MM.1S (cell line): ENCODE measurements around the gene CCDC196.

Source experiments
- DNase-seq: peaks from one replicate; pipeline ENCODE4 v3.0.0-alpha.2; 2015
- H2AFZ ChIP-seq: fragments of 300-600 bp; sonication (generic); 2 replicates; pipeline ENCODE4 v1.6.0; 2016; ENCODE audit warnings: antibody characterized with exemption, low read length
- H3F3A ChIP-seq: fragments of 300-600 bp; sonication (generic); 2 replicates; pipeline ENCODE4 v1.6.1; 2016; ENCODE audit warnings: mild to moderate bottlenecking, antibody characterized with exemption, low read length, moderate library complexity, mixed read lengths; ENCODE audit not compliant: insufficient read depth
- H3K27ac ChIP-seq: fragments of 300-600 bp; sonication (generic); 2 replicates; pipeline ENCODE4 v1.5.1; 2016; ENCODE audit warnings: mild to moderate bottlenecking, low read length
- H3K27me3 ChIP-seq: fragments of 300-600 bp; sonication (generic); replicated peaks from 2 replicates; pipeline ENCODE4 v1.6.0; 2016; ENCODE audit warnings: low read length; ENCODE audit not compliant: insufficient read depth
- H3K36me3 ChIP-seq: fragments of 300-600 bp; sonication (generic); replicated peaks from 2 replicates; pipeline ENCODE4 v1.6.1; 2016; ENCODE audit warnings: mild to moderate bottlenecking, low read length, mixed read lengths; ENCODE audit not compliant: insufficient read depth
- H3K4me1 ChIP-seq: fragments of 300-600 bp; sonication (generic); 2 replicates; pipeline ENCODE4 v1.6.1; 2016; ENCODE audit warnings: low read length, mixed read lengths
- H3K4me2 ChIP-seq: fragments of 300-600 bp; sonication (generic); 2 replicates; pipeline ENCODE4 v1.6.0; 2016; ENCODE audit warnings: low read depth, low read length
- H3K4me3 ChIP-seq: fragments of 300-600 bp; sonication (generic); 2 replicates; pipeline ENCODE4 v1.5.1; 2016; ENCODE audit warnings: low read length, mixed read lengths
- H3K79me2 ChIP-seq: fragments of 300-600 bp; sonication (generic); 2 replicates; pipeline ENCODE4 v1.6.1; 2016; ENCODE audit warnings: mixed run types, low read length, mixed read lengths
- H3K9ac ChIP-seq: fragments of 300-600 bp; sonication (generic); 2 replicates; pipeline ENCODE4 v1.6.1; 2016; ENCODE audit warnings: low read length, mixed read lengths
- H3K9me2 ChIP-seq: fragments of 300-600 bp; sonication (generic); replicated peaks from 2 replicates; pipeline ENCODE4 v1.6.1; 2016; ENCODE audit warnings: mild to moderate bottlenecking, low read length, mixed read lengths; ENCODE audit not compliant: insufficient read depth
- H3K9me3 ChIP-seq: fragments of 300-600 bp; sonication (generic); replicated peaks from 2 replicates; pipeline ENCODE4 v1.6.1; 2016; ENCODE audit warnings: mild to moderate bottlenecking, low read length, mixed read lengths; ENCODE audit not compliant: insufficient read depth
- H4K20me1 ChIP-seq: fragments of 300-600 bp; sonication (generic); 2 replicates; pipeline ENCODE4 v1.6.1; 2016; ENCODE audit warnings: mild to moderate bottlenecking, low read length, moderate library complexity, mixed read lengths; ENCODE audit not compliant: insufficient read depth
- EZH2 ChIP-seq: fragments of 300-600 bp; sonication (generic); optimal IDR thresholded peaks from 2 replicates; pipeline ENCODE3; 2017; ENCODE audit warnings: low read depth, mild to moderate bottlenecking, antibody characterized with exemption, low read length, mixed read lengths
- EZH2phosphoT487 ChIP-seq: fragments of 300-600 bp; sonication (generic); IDR thresholded peaks from 2 replicates; pipeline ENCODE4 v1.6.1; 2018; ENCODE audit warnings: antibody characterized with exemption, low read length
- TF ChIP-seq, protein P1 (sequence below): fragments of 300-600 bp; sonication (generic); IDR thresholded peaks from 2 replicates; pipeline ENCODE4 v1.5.1; 2016; ENCODE audit warnings: antibody characterized with exemption, low read length, mixed read lengths

CCDC196 gene

GRCh38 chr14:66493750-66494149 is 7.6 kb downstream of the CCDC196 start:
- H3K9me2 ChIP-seq = no peaks in the 10 kb centered on the region

GRCh38 chr14:66495218-66496098 is 9.3 kb downstream of the CCDC196 start:
- peak; percentile 53 for DNase-seq
- no peak overlapping the region for H3K9ac ChIP-seq

More at GRCh38 chr14:66493750-66494149, 7.6 kb downstream of the CCDC196 start:
- Histone ChIP-seq H3K79me2 (no peaks in the 10 kb centered on the region), H3K4me3 (no peak overlapping the region), H3K4me2 (no peak overlapping the region), H2AFZ (no peak overlapping the region), H4K20me1 (no peaks in the 10 kb centered on the region), H3F3A (no peaks in the 10 kb centered on the region), H3K4me1 (no peaks in the 10 kb centered on the region), H3K27me3 (no peaks in the 10 kb centered on the region), H3K9ac (no peak overlapping the region), H3K9me3 (no peaks in the 10 kb centered on the region), H3K27ac (no peak overlapping the region), H3K36me3 (no peaks in the 10 kb centered on the region)
- no peak for DNase-seq
- TF ChIP-seq EZH2phosphoT487 = no peak
- TF ChIP-seq EZH2 = no peak
- TF ChIP-seq, protein P1, sequence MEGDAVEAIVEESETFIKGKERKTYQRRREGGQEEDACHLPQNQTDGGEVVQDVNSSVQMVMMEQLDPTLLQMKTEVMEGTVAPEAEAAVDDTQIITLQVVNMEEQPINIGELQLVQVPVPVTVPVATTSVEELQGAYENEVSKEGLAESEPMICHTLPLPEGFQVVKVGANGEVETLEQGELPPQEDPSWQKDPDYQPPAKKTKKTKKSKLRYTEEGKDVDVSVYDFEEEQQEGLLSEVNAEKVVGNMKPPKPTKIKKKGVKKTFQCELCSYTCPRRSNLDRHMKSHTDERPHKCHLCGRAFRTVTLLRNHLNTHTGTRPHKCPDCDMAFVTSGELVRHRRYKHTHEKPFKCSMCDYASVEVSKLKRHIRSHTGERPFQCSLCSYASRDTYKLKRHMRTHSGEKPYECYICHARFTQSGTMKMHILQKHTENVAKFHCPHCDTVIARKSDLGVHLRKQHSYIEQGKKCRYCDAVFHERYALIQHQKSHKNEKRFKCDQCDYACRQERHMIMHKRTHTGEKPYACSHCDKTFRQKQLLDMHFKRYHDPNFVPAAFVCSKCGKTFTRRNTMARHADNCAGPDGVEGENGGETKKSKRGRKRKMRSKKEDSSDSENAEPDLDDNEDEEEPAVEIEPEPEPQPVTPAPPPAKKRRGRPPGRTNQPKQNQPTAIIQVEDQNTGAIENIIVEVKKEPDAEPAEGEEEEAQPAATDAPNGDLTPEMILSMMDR = no peak

GRCh38 chr14:66496188-66496807 is 10.1 kb downstream of the CCDC196 start:
- Histone ChIP-seq H3K36me3 (no peaks in the 10 kb centered on the region), H3K9me3 (no peaks in the 10 kb centered on the region), H3K9me2 (no peaks in the 10 kb centered on the region), H3K4me2 (no peak overlapping the region), H3K4me1 (no peaks in the 10 kb centered on the region), H4K20me1 (no peaks in the 10 kb centered on the region), H3K79me2 (no peaks in the 10 kb centered on the region), H3F3A (no peaks in the 10 kb centered on the region), H3K27me3 (no peaks in the 10 kb centered on the region), H3K9ac (no peak overlapping the region), H3K4me3 (no peak overlapping the region), H3K27ac (no peak overlapping the region), H2AFZ (no peak overlapping the region)
- DNase-seq = no peak
- TF ChIP-seq EZH2phosphoT487 (no peak), EZH2 (no peak)
- TF ChIP-seq, protein P1 = no peak

More at GRCh38 chr14:66495218-66496098, 9.3 kb downstream of the CCDC196 start:
- no peaks in the 10 kb centered on the region for H4K20me1 ChIP-seq
- H3K36me3 ChIP-seq = no peaks in the 10 kb centered on the region
- H3K4me3 ChIP-seq = no peak overlapping the region
- H3K4me2 ChIP-seq = no peak overlapping the region
- no peaks in the 10 kb centered on the region for H3K9me3 ChIP-seq
- H3K79me2 ChIP-seq = no peaks in the 10 kb centered on the region
- TF ChIP-seq EZH2phosphoT487 (no peak), EZH2 (no peak)
- TF ChIP-seq, protein P1 = peak; percentile 59
- no peak overlapping the region for H3K27ac ChIP-seq
- no peaks in the 10 kb centered on the region for H3K27me3 ChIP-seq
- H3K9me2 ChIP-seq = no peaks in the 10 kb centered on the region
- no peak overlapping the region for H2AFZ ChIP-seq
- H3K4me1 ChIP-seq = no peaks in the 10 kb centered on the region
- H3F3A ChIP-seq = no peaks in the 10 kb centered on the region
